ENCODE measurements around the gene TCAP. TPM values are rescaled to one million over a fixed set of nuclear protein-coding genes. Genes with fewer than 3 reads are reported as not detected.

Gene TCAP
- total RNA-seq, 4 donors from 2014 or later = 0.25 to 3.6 (median 1.5) TPM

DNA sequence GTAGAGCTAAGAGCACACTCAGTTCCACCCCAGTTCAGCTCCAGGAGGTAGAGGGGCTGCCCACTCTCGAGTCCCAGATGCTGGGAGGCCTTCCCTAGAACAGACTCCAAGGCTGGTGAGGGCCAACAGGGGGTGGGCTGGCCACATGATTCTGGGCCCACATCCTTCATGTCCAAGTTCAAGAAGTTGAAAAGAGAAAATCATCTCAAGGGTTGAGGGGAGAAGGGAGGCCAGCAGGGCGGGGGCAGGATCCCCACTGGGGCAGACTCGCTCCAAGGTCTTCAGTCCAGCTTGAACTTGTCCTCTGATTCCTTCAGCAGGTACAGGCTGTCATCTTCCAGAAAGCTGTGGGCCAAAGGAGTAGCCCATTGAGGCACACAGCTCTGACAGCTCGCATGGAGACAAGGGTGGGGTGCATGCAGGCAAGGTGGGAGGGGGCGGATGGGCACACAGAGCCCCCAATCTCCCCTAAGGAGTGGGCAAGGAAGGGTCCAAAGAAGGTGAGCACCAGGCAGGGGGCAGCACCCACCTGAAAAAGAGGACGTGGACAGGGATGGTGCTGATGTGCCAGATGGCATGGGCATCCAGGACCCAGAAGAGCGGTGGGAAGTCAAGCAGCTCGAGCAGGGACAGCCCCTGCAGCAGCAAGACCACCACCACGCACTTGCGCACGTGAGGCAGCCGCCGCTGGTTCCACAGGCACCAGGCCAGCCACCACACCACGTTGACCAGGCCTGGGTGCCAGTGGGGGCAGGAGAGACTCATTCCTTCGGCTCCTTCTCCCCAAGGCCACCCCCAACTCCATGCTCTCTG lies 7.6 kb downstream of the TCAP start:
- WGBS, 2 donors (ENCODE audit: low coverage in 1 of 2) = 70 to 83% methylated on average over 2 to 7 of the region's 15 CpGs
- Histone ChIP-seq H3K27me3 (peaks cover 43% of the 10 kb centered on the region), H3K9me3 (no peaks in the 10 kb centered on the region), H3K4me3 (no peak overlapping the region), H3K27ac (no peak overlapping the region), H3K4me1 (peaks cover 0 to 53% (median 19%) of the 10 kb centered on the region in 3 donors), H3K36me3 (no peaks in the 10 kb centered on the region)
- TF ChIP-seq, protein P1, sequence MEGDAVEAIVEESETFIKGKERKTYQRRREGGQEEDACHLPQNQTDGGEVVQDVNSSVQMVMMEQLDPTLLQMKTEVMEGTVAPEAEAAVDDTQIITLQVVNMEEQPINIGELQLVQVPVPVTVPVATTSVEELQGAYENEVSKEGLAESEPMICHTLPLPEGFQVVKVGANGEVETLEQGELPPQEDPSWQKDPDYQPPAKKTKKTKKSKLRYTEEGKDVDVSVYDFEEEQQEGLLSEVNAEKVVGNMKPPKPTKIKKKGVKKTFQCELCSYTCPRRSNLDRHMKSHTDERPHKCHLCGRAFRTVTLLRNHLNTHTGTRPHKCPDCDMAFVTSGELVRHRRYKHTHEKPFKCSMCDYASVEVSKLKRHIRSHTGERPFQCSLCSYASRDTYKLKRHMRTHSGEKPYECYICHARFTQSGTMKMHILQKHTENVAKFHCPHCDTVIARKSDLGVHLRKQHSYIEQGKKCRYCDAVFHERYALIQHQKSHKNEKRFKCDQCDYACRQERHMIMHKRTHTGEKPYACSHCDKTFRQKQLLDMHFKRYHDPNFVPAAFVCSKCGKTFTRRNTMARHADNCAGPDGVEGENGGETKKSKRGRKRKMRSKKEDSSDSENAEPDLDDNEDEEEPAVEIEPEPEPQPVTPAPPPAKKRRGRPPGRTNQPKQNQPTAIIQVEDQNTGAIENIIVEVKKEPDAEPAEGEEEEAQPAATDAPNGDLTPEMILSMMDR (IDR thresholded peaks at IDR 0.05) = no peak
- TF ChIP-seq EP300 (IDR thresholded peaks at IDR 0.05) (no peak), POLR2A (IDR thresholded peaks at IDR 0.05) (no peak), POLR2AphosphoS5 (IDR thresholded peaks at IDR 0.05) (no peak)
- ATAC-seq = no peak

- Histone ChIP-seq H3K27ac (no peak overlapping the region), H3K9me3 (no peaks in the 10 kb centered on the region), H3K4me3 (no peak overlapping the region), H3K36me3 (no peaks in the 10 kb centered on the region), H3K27me3 (peaks cover 35% of the 10 kb centered on the region), H3K4me1 (peaks cover 0 to 53% (median 17%) of the 10 kb centered on the region in 3 donors)
- 0 to 13% methylated on average over 1 of the region's 13 CpGs for WGBS, 2 donors (ENCODE audit: low coverage in 1 of 2)
- TF ChIP-seq, protein P1 (IDR thresholded peaks at IDR 0.05) = no peak
- no peak for TF ChIP-seq POLR2A (IDR thresholded peaks at IDR 0.05)
- TF ChIP-seq POLR2AphosphoS5 (IDR thresholded peaks at IDR 0.05) = no peak
- TF ChIP-seq EP300 (IDR thresholded peaks at IDR 0.05) = no peak
- no peak for ATAC-seq
Observed at GRCh38 chr17:39673335-39674081, 8.4 kb downstream of the TCAP start.

DNA sequence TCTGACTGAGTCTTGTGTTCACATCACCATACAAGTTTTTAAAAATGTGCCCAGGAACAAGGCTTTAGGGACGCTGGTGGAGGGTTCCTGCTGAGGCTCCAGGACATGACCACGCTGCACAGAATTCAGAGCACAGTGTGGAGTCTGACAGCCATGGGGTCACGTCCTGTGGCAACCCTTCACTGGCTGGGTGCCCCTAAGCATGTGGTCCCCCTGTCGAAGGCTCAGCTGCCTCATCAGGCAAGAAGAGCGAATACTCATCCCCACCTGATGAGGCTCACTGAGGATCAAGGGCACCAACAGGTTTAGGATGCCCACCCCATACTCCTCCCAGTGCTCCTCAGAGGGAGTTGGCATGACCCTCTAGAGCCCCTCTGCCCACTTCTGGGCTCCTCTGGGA lies 9.0 kb downstream of the TCAP start:
- WGBS, 2 donors (ENCODE audit: low coverage in 1 of 2) = 60% methylated on average over 1 of the region's 5 CpGs; no CpG with 5 or more reads in 1 of the 2 donors
- Histone ChIP-seq H3K36me3 (peaks cover 0 to 6% of the 10 kb centered on the region in 2 donors), H3K4me3 (no peak overlapping the region), H3K27me3 (peaks cover 28% of the 10 kb centered on the region), H3K27ac (no peak overlapping the region), H3K4me1 (peaks cover 0 to 49% (median 17%) of the 10 kb centered on the region in 3 donors), H3K9me3 (no peaks in the 10 kb centered on the region)
- TF ChIP-seq, protein P1 (IDR thresholded peaks at IDR 0.05) = no peak
- TF ChIP-seq POLR2A (IDR thresholded peaks at IDR 0.05) = no peak
- no peak for TF ChIP-seq EP300 (IDR thresholded peaks at IDR 0.05)
- no peak for TF ChIP-seq POLR2AphosphoS5 (IDR thresholded peaks at IDR 0.05)
- ATAC-seq = no peak

GRCh38 chr17:39674702-39675389 lies 9.7 kb downstream of the TCAP start:
- H3K4me3 ChIP-seq = no peak overlapping the region
- ATAC-seq = no peak
- TF ChIP-seq, protein P1 (IDR thresholded peaks at IDR 0.05) = no peak
- no peak for TF ChIP-seq EP300 (IDR thresholded peaks at IDR 0.05)
- no peak for TF ChIP-seq POLR2A (IDR thresholded peaks at IDR 0.05)
- no peak for TF ChIP-seq POLR2AphosphoS5 (IDR thresholded peaks at IDR 0.05)
- peaks cover 0 to 13% of the 10 kb centered on the region in 2 donors for H3K36me3 ChIP-seq
- H3K9me3 ChIP-seq = no peaks in the 10 kb centered on the region
- H3K4me1 ChIP-seq = peaks cover 0 to 48% (median 17%) of the 10 kb centered on the region in 3 donors
- WGBS, 2 donors (ENCODE audit: low coverage in 1 of 2) = 54 to 100% methylated on average over 1 to 3 of the region's 11 CpGs
- H3K27ac ChIP-seq = peak overlapping the region in 1 of 4 donors; percentile 5
- H3K27me3 ChIP-seq = peaks cover 22% of the 10 kb centered on the region

All from gastroesophageal sphincter (tissue), 4 donors.